Endodermal cell (in vitro differentiated cells): ENCODE results near the gene POLR2H. TPM values are rescaled to one million over a fixed set of nuclear protein-coding genes. Genes with fewer than 3 reads are reported as not detected.

Experiments used
- DNase-seq: peaks from one replicate; pipeline ENCODE4 v3.0.0-alpha.2; 2017
- H3K27ac ChIP-seq: 2 replicates; pipeline ENCODE4 v1.5.1; 2013; ENCODE audit warnings: mild to moderate bottlenecking, low read depth, low read length, moderate library complexity
- H3K27me3 ChIP-seq: 2 replicates; pipeline ENCODE4 v1.6.1; 2013; ENCODE audit warnings: mild to moderate bottlenecking, low read length, moderate library complexity; ENCODE audit not compliant: insufficient read depth, control insufficient read depth, poor library complexity, severe bottlenecking
- H3K36me3 ChIP-seq: 2 replicates; pipeline ENCODE4 v1.7.0; 2013; ENCODE audit warnings: mild to moderate bottlenecking, low read length, moderate library complexity; ENCODE audit not compliant: control insufficient read depth, insufficient read depth
- H3K4me1 ChIP-seq: one replicate; pipeline ENCODE4 v1.7.0; 2013; ENCODE audit warnings: low read length; ENCODE audit not compliant: control insufficient read depth, insufficient read depth
- H3K4me3 ChIP-seq: 2 replicates; pipeline ENCODE4 v1.5.1; 2013; ENCODE audit warnings: mild to moderate bottlenecking, low read length, moderate library complexity
- H3K9ac ChIP-seq: 2 replicates; pipeline ENCODE4 v1.6.1; 2013; ENCODE audit warnings: mild to moderate bottlenecking, low read length, moderate library complexity; ENCODE audit not compliant: poor library complexity, severe bottlenecking; ENCODE audit errors: extremely low read depth
- H3K9me3 ChIP-seq: 2 replicates; pipeline ENCODE4 v1.6.1; 2013; ENCODE audit warnings: mild to moderate bottlenecking, low read length, moderate library complexity; ENCODE audit not compliant: control insufficient read depth
- H3K27ac Mint-ChIP-seq: 2 replicates; pipeline ENCODE4 v1.8.0; 2020; ENCODE audit warnings: mixed read lengths
- H3K27me3 Mint-ChIP-seq: 2 replicates; pipeline ENCODE4 v1.8.0; 2021; ENCODE audit warnings: mild to moderate bottlenecking, mixed read lengths; ENCODE audit not compliant: insufficient read depth
- H3K36me3 Mint-ChIP-seq: 2 replicates; pipeline ENCODE4 v1.8.0; 2020; ENCODE audit warnings: low read depth, mixed read lengths
- H3K4me1 Mint-ChIP-seq: 2 replicates; pipeline ENCODE4 v1.8.0; 2020; ENCODE audit warnings: mixed read lengths
- H3K4me3 Mint-ChIP-seq: 2 replicates; pipeline ENCODE4 v1.8.0; 2020; ENCODE audit warnings: mild to moderate bottlenecking, moderate library complexity, mixed read lengths
- H3K9me3 Mint-ChIP-seq: 2 replicates; pipeline ENCODE4 v1.8.0; 2020; ENCODE audit warnings: mild to moderate bottlenecking, mixed read lengths
- WGBS, 2 experiments: methylation state at CpG; one replicate each; pipeline versions ENCODE4 v1.1.5 to v1.1.7; 2013; ENCODE audit warnings: missing lambda C conversion rate in 2 of 2, mixed read lengths in 1 of 2; ENCODE audit not compliant: insufficient coverage in 1 of 2, insufficient read length in 1 of 2; 5-methylcytosine and 5-hydroxymethylcytosine counted together
- total RNA-seq, 2 donors: library from RNA; stranded (reverse); fragmentation: NEBNext Ultra II Directional in 1 of 2; extraction: Animal tissue kit (Norgen Biotek cat#: 25700) in 1 of 2; gene quantifications; 2 replicates in 1 of 2; 3 replicates in 1 of 2; pipeline ENCODE4 v1.2.1, GENCODE V29; 2021
- TF ChIP-seq, protein P1 (sequence below): fragments of 200-600 bp; sonication (generic); conservative IDR thresholded peaks from 2 replicates; pipeline ENCODE4 v1.5.0; 2021; ENCODE audit warnings: antibody characterized with exemption, mild to moderate bottlenecking

Gene POLR2H
- total RNA-seq, 2 donors from 2014 or later: 95.9 to 117 TPM

DNA sequence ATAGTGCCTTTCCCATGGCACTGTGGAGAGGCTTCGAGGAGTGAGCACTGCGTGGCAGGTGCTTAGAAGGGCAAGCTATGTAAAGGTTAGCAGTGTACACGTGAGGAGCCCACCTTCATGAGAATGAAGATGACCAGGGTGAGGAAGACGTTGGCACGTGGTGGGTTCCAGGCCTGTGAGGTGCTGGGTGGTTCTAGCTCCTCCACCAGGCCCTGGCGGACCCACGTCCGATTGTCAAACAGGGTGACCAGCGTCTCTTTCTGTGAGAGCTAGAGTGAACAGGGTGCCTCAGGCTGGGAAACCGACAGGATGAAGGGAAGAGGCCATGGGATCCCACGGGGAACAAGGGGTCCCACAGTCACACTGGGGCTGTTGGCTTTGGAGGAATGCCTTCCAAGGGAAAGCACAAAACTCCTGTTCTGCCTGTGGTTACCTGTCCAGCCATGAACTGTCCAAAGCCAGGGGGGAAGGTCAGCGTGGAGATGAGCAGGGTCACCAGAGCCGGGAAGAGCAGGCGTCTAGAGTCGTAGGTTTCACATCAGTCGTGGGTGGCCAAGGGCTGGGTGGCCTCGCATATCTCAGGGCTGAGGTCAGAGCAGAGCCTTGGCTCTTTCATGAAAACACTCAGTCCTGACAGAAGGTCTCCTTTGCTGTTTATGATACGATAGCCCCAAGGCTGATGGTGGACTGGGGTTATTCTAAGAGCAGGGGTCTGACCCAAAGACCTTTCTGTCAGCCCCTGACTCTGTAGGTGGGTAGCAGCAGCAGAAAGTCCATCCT, 6.1 kb upstream of the POLR2H start:
- Mint-ChIP-seq H3K4me3 (no peak overlapping the region), H3K4me1 (peaks cover 34% of the 10 kb centered on the region), H3K27me3 (no peaks in the 10 kb centered on the region), H3K9me3 (no peaks in the 10 kb centered on the region), H3K27ac (peak overlapping the region; percentile 40), H3K36me3 (peaks cover 40% of the 10 kb centered on the region)
- H3K4me3 ChIP-seq: no peak overlapping the region
- peaks cover 12% of the 10 kb centered on the region for H3K4me1 ChIP-seq
- TF ChIP-seq, protein P1, sequence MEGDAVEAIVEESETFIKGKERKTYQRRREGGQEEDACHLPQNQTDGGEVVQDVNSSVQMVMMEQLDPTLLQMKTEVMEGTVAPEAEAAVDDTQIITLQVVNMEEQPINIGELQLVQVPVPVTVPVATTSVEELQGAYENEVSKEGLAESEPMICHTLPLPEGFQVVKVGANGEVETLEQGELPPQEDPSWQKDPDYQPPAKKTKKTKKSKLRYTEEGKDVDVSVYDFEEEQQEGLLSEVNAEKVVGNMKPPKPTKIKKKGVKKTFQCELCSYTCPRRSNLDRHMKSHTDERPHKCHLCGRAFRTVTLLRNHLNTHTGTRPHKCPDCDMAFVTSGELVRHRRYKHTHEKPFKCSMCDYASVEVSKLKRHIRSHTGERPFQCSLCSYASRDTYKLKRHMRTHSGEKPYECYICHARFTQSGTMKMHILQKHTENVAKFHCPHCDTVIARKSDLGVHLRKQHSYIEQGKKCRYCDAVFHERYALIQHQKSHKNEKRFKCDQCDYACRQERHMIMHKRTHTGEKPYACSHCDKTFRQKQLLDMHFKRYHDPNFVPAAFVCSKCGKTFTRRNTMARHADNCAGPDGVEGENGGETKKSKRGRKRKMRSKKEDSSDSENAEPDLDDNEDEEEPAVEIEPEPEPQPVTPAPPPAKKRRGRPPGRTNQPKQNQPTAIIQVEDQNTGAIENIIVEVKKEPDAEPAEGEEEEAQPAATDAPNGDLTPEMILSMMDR: no peak
- no peaks in the 10 kb centered on the region for H3K9me3 ChIP-seq
- DNase-seq: no peak
- no peaks in the 10 kb centered on the region for H3K27me3 ChIP-seq
- H3K27ac ChIP-seq: no peak overlapping the region
- peaks cover 57% of the 10 kb centered on the region for H3K36me3 ChIP-seq
- WGBS, 2 experiments: 92 to 93% methylated on average over 15 to 18 of the region's 18 CpGs
- H3K9ac ChIP-seq: no peak overlapping the region

DNA sequence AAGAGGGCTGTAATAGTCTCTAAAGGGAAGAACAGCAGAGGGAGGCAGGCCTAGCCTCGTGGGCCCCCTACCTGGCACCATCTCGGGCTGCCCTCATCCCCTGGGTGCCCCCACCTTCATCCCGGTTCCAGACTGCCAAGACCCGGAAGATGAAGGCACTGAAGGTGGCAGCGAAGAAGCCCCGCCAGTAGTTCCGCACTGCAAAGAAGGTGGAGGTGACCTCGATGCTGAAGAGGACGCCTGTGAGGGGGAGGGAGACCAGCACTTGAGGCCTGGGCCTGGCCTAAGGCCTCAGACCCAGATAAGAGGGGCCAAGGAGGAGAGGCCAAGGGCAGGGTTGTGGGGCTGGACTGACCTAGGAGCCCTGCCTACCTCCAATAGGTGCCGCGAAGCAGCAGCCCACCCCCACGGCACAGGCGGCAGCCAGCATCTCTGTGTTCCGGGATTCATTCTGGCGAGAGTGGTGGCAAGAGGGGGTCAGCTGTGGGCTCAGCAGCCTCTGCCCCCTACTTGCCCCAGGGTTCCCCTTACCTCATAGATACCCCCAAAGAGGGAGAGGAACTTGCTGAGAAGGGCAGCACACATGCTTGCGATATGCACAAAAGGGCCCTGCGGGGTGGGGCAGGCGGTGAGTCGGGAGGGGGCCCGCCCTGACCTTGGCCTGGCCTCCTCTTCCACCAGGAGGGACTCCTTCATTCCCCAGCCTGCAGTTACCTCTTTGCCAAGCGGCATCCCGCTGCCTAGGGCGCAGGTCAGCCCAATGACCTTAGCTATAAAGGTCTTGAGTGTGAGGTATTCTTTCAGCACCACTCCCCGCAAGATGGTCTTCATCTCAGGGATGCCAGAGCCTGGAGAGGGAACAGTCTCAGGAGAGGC, 4.0 kb upstream of the POLR2H start:
- Mint-ChIP-seq H3K27me3 (peaks cover 2% of the 10 kb centered on the region), H3K9me3 (no peaks in the 10 kb centered on the region), H3K4me3 (no peak overlapping the region), H3K27ac (no peak overlapping the region), H3K36me3 (peaks cover 26% of the 10 kb centered on the region), H3K4me1 (peaks cover 24% of the 10 kb centered on the region)
- Histone ChIP-seq H3K4me3 (no peak overlapping the region), H3K9me3 (no peaks in the 10 kb centered on the region), H3K4me1 (peaks cover 3% of the 10 kb centered on the region), H3K9ac (no peak overlapping the region), H3K27me3 (no peaks in the 10 kb centered on the region), H3K36me3 (peaks cover 52% of the 10 kb centered on the region), H3K27ac (no peak overlapping the region)
- TF ChIP-seq, protein P1: no peak
- WGBS, 2 experiments: 95% methylated on average over 10 to 24 of the region's 24 CpGs
- no peak for DNase-seq

DNA sequence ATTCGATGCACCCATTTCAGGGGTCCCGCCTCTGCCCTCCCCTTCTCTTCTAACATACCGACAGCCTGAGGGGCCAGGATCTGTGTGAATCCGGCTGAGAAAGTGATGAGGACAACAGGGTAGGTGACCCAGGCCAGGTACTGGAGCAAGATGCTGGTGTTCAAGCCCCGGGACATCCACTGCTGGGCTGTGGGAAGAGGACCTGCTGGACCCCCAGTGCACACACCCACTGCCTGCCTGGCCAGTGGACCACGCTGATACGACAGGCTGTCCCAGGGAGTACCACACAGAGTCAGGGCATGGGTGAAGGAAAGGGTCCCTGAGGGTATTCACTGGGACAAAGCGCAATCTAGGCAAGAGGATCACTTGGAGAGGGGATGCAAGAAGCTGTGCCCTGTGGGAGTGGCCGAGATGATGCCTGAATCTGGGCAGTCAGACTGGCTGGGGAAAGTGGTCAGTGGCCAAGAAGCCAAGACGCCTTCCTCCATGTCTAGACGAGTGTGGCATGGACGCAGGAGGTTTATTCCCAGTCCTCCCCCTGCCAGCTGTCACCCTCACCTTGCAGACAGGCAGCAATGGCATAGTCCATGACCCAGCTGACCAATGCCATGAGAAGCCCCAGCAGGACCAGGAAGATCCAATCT, 3.3 kb upstream of the POLR2H start:
- WGBS, 2 experiments: 93 to 97% methylated on average over 11 to 12 of the region's 12 CpGs
- Mint-ChIP-seq H3K27me3 (peaks cover 2% of the 10 kb centered on the region), H3K9me3 (no peaks in the 10 kb centered on the region), H3K4me1 (peaks cover 21% of the 10 kb centered on the region), H3K27ac (no peak overlapping the region), H3K36me3 (peaks cover 24% of the 10 kb centered on the region), H3K4me3 (no peak overlapping the region)
- H3K9me3 ChIP-seq: no peaks in the 10 kb centered on the region
- no peak for DNase-seq
- H3K27ac ChIP-seq: no peak overlapping the region
- H3K4me1 ChIP-seq: no peaks in the 10 kb centered on the region
- H3K36me3 ChIP-seq: peaks cover 44% of the 10 kb centered on the region
- H3K9ac ChIP-seq: no peak overlapping the region
- H3K4me3 ChIP-seq: no peak overlapping the region
- TF ChIP-seq, protein P1: no peak
- no peaks in the 10 kb centered on the region for H3K27me3 ChIP-seq
